ENCODE results near the gene CD300LF. TPM values are rescaled to one million over a fixed set of nuclear protein-coding genes. Genes with fewer than 3 reads are reported as not detected.
A peak's percentile ranks its signal among the peaks of the same experiment; 100 is the strongest.

CD300LF gene
- total RNA-seq, 1 experiment from 2014 or later, result not detected

- intact Hi-C loops (cut with micrococcal nuclease), result no loop called here
- Mint-ChIP-seq H3K27me3 (ENCODE audit: insufficient read depth, unreplicated experiment) (no peaks in the 10 kb centered on the region), H3K36me3 (ENCODE audit: insufficient read depth, unreplicated experiment) (no peaks in the 10 kb centered on the region), H3K9me3 (ENCODE audit: unreplicated experiment) (no peaks in the 10 kb centered on the region), H3K27ac (ENCODE audit: low read depth, unreplicated experiment) (no peak overlapping the region), H3K4me3 (ENCODE audit: unreplicated experiment) (peak overlapping the region; percentile 61), H3K4me1 (ENCODE audit: insufficient read depth, unreplicated experiment) (peaks cover 30% of the 10 kb centered on the region)
- BruUV-seq (replicated peaks), result no TSS peak
- ChIA-PET CTCF (interaction anchor here (1.4 to 7.8 kb wide), 3 partner anchors 12 to 35 kb away, joined by 4 to 60 read pairs (median 34); no protein-coding TSS in a partner anchor), POLR2A (interaction anchor here (0.9 to 4.7 kb wide), 6 partner anchors 7 to 186 kb away, joined by 3 to 29 read pairs (median 5); partner anchors contain the start of gene NAT9)
- peak; percentile 78 for DNase-seq (ENCODE audit: unreplicated experiment)
- no peak for TF ChIP-seq CTCF (IDR thresholded peaks at IDR 0.05; ENCODE audit: unreplicated experiment)
Observed at GRCh38 chr17:74757502-74757901, 44.8 kb upstream of the CD300LF start.

GRCh38 chr17:74756891-74757290, 44.2 kb upstream of the CD300LF start:
- POLR2A ChIA-PET, result interaction anchor here (0.9 to 4.3 kb wide), 4 partner anchors 11 to 116 kb away, joined by 3 to 18 read pairs (median 5); partner anchors contain the start of gene NAT9
- Mint-ChIP-seq H3K27me3 (ENCODE audit: insufficient read depth, unreplicated experiment) (no peaks in the 10 kb centered on the region), H3K4me1 (ENCODE audit: insufficient read depth, unreplicated experiment) (peaks cover 34% of the 10 kb centered on the region), H3K27ac (ENCODE audit: low read depth, unreplicated experiment) (no peak overlapping the region), H3K9me3 (ENCODE audit: unreplicated experiment) (no peaks in the 10 kb centered on the region), H3K36me3 (ENCODE audit: insufficient read depth, unreplicated experiment) (no peaks in the 10 kb centered on the region), H3K4me3 (ENCODE audit: unreplicated experiment) (no peak overlapping the region)
- TF ChIP-seq CTCF (IDR thresholded peaks at IDR 0.05; ENCODE audit: unreplicated experiment), result no peak
- intact Hi-C loops (cut with micrococcal nuclease), result no loop called here
- CTCF ChIA-PET, result interaction anchor here (4.9 to 7.8 kb wide), 2 partner anchors 12 to 14 kb away, joined by 34 to 60 read pairs; no protein-coding TSS in a partner anchor
- DNase-seq (ENCODE audit: unreplicated experiment), result no peak
- BruUV-seq (replicated peaks), result no TSS peak

- TF ChIP-seq CTCF (IDR thresholded peaks at IDR 0.05; ENCODE audit: unreplicated experiment), result no peak
- Mint-ChIP-seq H3K27ac (ENCODE audit: low read depth, unreplicated experiment) (no peak overlapping the region), H3K27me3 (ENCODE audit: insufficient read depth, unreplicated experiment) (no peaks in the 10 kb centered on the region), H3K4me3 (ENCODE audit: unreplicated experiment) (no peak overlapping the region), H3K36me3 (ENCODE audit: insufficient read depth, unreplicated experiment) (no peaks in the 10 kb centered on the region), H3K9me3 (ENCODE audit: unreplicated experiment) (no peaks in the 10 kb centered on the region), H3K4me1 (ENCODE audit: insufficient read depth, unreplicated experiment) (peaks cover 43% of the 10 kb centered on the region)
- intact Hi-C loops (cut with micrococcal nuclease), result no loop called here
- no TSS peak for BruUV-seq (replicated peaks)
- DNase-seq (ENCODE audit: unreplicated experiment), result no peak
- POLR2A ChIA-PET, result interaction anchor here (0.6 kb wide), 1 partner anchor 158 kb away, joined by 3 read pairs; no protein-coding TSS in a partner anchor
- CTCF ChIA-PET, result interaction anchor here (0.6 to 7.8 kb wide), 5 partner anchors 9 to 374 kb away, joined by 3 to 60 read pairs (median 3); no protein-coding TSS in a partner anchor
Observed at GRCh38 chr17:74755533-74755932, 42.8 kb upstream of the CD300LF start.

GRCh38 chr17:74754832-74755231, 42.1 kb upstream of the CD300LF start:
- no peaks in the 10 kb centered on the region for H3K36me3 Mint-ChIP-seq (ENCODE audit: insufficient read depth, unreplicated experiment)
- intact Hi-C loops (cut with micrococcal nuclease), result no loop called here
- BruUV-seq (replicated peaks), result no TSS peak
- no peak for TF ChIP-seq CTCF (IDR thresholded peaks at IDR 0.05; ENCODE audit: unreplicated experiment)
- H3K4me3 Mint-ChIP-seq (ENCODE audit: unreplicated experiment), result no peak overlapping the region
- DNase-seq (ENCODE audit: unreplicated experiment), result no peak
- no peak overlapping the region for H3K27ac Mint-ChIP-seq (ENCODE audit: low read depth, unreplicated experiment)
- no peaks in the 10 kb centered on the region for H3K27me3 Mint-ChIP-seq (ENCODE audit: insufficient read depth, unreplicated experiment)
- CTCF ChIA-PET, result interaction anchor here (0.6 to 7.8 kb wide), 4 partner anchors 10 to 456 kb away, joined by 3 to 60 read pairs (median 18); no protein-coding TSS in a partner anchor
- POLR2A ChIA-PET, result interaction anchor here (0.6 kb wide), 1 partner anchor 159 kb away, joined by 3 read pairs; no protein-coding TSS in a partner anchor
- H3K9me3 Mint-ChIP-seq (ENCODE audit: unreplicated experiment), result no peaks in the 10 kb centered on the region
- H3K4me1 Mint-ChIP-seq (ENCODE audit: insufficient read depth, unreplicated experiment), result peaks cover 50% of the 10 kb centered on the region
